Measurements from ENCODE around the gene MRM2. TPM values are rescaled to one million over a fixed set of nuclear protein-coding genes. Genes with fewer than 3 reads are reported as not detected.

The MRM2 gene
- total RNA-seq, 4 donors from 2014 or later: 2.1 to 29.4 (median 12.8) TPM

GRCh38 chr7:2223321-2223720 lies 18.7 kb downstream of the MRM2 start:
- H3K27me3 ChIP-seq: no peaks in the 10 kb centered on the region
- TF ChIP-seq, protein P1, sequence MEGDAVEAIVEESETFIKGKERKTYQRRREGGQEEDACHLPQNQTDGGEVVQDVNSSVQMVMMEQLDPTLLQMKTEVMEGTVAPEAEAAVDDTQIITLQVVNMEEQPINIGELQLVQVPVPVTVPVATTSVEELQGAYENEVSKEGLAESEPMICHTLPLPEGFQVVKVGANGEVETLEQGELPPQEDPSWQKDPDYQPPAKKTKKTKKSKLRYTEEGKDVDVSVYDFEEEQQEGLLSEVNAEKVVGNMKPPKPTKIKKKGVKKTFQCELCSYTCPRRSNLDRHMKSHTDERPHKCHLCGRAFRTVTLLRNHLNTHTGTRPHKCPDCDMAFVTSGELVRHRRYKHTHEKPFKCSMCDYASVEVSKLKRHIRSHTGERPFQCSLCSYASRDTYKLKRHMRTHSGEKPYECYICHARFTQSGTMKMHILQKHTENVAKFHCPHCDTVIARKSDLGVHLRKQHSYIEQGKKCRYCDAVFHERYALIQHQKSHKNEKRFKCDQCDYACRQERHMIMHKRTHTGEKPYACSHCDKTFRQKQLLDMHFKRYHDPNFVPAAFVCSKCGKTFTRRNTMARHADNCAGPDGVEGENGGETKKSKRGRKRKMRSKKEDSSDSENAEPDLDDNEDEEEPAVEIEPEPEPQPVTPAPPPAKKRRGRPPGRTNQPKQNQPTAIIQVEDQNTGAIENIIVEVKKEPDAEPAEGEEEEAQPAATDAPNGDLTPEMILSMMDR (IDR thresholded peaks at IDR 0.05): no peak
- TF ChIP-seq POLR2A (IDR thresholded peaks at IDR 0.05): no peak
- intact Hi-C loops (cut with DNase I; ENCODE audit: low total_unique reads): no loop called here
- H3K27ac ChIP-seq: no peak overlapping the region
- H3K9me3 ChIP-seq: no peaks in the 10 kb centered on the region
- no peaks in the 10 kb centered on the region for H3K36me3 ChIP-seq
- no peaks in the 10 kb centered on the region for H3K4me1 ChIP-seq
- no peak overlapping the region for H3K4me3 ChIP-seq
- no peak for DNase-seq

- H3K27ac ChIP-seq: no peak overlapping the region
- intact Hi-C loops (cut with DNase I; ENCODE audit: low total_unique reads): no loop called here
- no peaks in the 10 kb centered on the region for H3K4me1 ChIP-seq
- no peak for DNase-seq
- TF ChIP-seq, protein P1 (IDR thresholded peaks at IDR 0.05): no peak
- no peak for TF ChIP-seq POLR2A (IDR thresholded peaks at IDR 0.05)
- no peaks in the 10 kb centered on the region for H3K9me3 ChIP-seq
- H3K4me3 ChIP-seq: no peak overlapping the region
- H3K36me3 ChIP-seq: no peaks in the 10 kb centered on the region
- no peaks in the 10 kb centered on the region for H3K27me3 ChIP-seq
Observed at GRCh38 chr7:2222516-2222915, 19.5 kb downstream of the MRM2 start.

GRCh38 chr7:2220954-2221353 lies 21.1 kb downstream of the MRM2 start:
- TF ChIP-seq, protein P1 (IDR thresholded peaks at IDR 0.05): no peak
- TF ChIP-seq POLR2A (IDR thresholded peaks at IDR 0.05): no peak
- no peak for DNase-seq
- H3K27me3 ChIP-seq: no peaks in the 10 kb centered on the region
- H3K36me3 ChIP-seq: no peaks in the 10 kb centered on the region
- H3K27ac ChIP-seq: no peak overlapping the region
- intact Hi-C loops (cut with DNase I; ENCODE audit: low total_unique reads): no loop called here
- H3K4me1 ChIP-seq: no peaks in the 10 kb centered on the region
- H3K9me3 ChIP-seq: no peaks in the 10 kb centered on the region
- H3K4me3 ChIP-seq: no peak overlapping the region

GRCh38 chr7:2220506-2220905 lies 21.5 kb downstream of the MRM2 start:
- DNase-seq: no peak
- TF ChIP-seq, protein P1 (IDR thresholded peaks at IDR 0.05): no peak
- no peak for TF ChIP-seq POLR2A (IDR thresholded peaks at IDR 0.05)
- H3K9me3 ChIP-seq: no peaks in the 10 kb centered on the region
- no peaks in the 10 kb centered on the region for H3K4me1 ChIP-seq
- no peak overlapping the region for H3K4me3 ChIP-seq
- no peaks in the 10 kb centered on the region for H3K36me3 ChIP-seq
- intact Hi-C loops (cut with DNase I; ENCODE audit: low total_unique reads): no loop called here
- no peak overlapping the region for H3K27ac ChIP-seq
- H3K27me3 ChIP-seq: no peaks in the 10 kb centered on the region

DNA sequence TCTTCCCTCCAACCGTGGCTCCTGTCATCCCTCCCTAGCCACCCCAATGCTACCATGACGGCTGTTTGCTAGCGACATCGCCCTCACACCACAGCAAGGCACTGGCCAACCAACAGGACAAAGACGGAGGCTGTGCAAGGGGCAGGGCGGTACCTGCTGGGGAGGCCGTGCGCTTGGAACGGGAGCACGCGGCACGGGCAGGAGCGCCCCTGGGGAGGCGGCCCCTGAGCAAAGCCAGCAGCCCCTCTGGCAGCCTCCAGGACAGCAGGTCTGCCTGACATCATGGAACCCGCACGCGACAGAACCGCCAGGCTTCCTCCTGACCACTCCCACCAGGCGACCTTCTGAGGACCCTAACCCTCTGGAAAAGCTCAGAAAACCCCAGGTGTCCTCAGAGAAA lies 22.0 kb downstream of the MRM2 start:
- intact Hi-C loops (cut with DNase I; ENCODE audit: low total_unique reads): no loop called here
- TF ChIP-seq, protein P1 (IDR thresholded peaks at IDR 0.05): no peak
- TF ChIP-seq POLR2A (IDR thresholded peaks at IDR 0.05): no peak
- no peak for DNase-seq
- H3K36me3 ChIP-seq: no peaks in the 10 kb centered on the region
- H3K27ac ChIP-seq: no peak overlapping the region
- no peaks in the 10 kb centered on the region for H3K4me1 ChIP-seq
- no peak overlapping the region for H3K4me3 ChIP-seq
- H3K27me3 ChIP-seq: no peaks in the 10 kb centered on the region
- no peaks in the 10 kb centered on the region for H3K9me3 ChIP-seq

Measured in uterus (tissue), 4 donors.